Epithelial cell of esophagus (primary cell): ENCODE data around the gene OR8J3.
"Not testable (repeated sequence)": the region's sequence is repeated elsewhere in the genome, so short reads cannot be mapped to it uniquely, and the experiment has no call there.

Experiments
- DNase-seq: peaks from one replicate; pipeline ENCODE4 v3.0.0; 2010; ENCODE audit warnings: low read depth
- H3K4me3 ChIP-seq: 2 replicates; pipeline ENCODE4 v1.5.1; 2011; ENCODE audit warnings: mild to moderate bottlenecking, low read length, control low read depth
- TF ChIP-seq, protein P1 (sequence below): IDR thresholded peaks from 2 replicates; pipeline ENCODE4 v1.5.1; 2011; ENCODE audit warnings: low read depth, mild to moderate bottlenecking, low read length, control low read depth, inconsistent platforms; ENCODE audit not compliant: insufficient read depth; ENCODE audit errors: missing control alignments

Gene OR8J3

GRCh38 chr11:56152333-56152732, 12.3 kb upstream of the OR8J3 start:
- TF ChIP-seq, protein P1, sequence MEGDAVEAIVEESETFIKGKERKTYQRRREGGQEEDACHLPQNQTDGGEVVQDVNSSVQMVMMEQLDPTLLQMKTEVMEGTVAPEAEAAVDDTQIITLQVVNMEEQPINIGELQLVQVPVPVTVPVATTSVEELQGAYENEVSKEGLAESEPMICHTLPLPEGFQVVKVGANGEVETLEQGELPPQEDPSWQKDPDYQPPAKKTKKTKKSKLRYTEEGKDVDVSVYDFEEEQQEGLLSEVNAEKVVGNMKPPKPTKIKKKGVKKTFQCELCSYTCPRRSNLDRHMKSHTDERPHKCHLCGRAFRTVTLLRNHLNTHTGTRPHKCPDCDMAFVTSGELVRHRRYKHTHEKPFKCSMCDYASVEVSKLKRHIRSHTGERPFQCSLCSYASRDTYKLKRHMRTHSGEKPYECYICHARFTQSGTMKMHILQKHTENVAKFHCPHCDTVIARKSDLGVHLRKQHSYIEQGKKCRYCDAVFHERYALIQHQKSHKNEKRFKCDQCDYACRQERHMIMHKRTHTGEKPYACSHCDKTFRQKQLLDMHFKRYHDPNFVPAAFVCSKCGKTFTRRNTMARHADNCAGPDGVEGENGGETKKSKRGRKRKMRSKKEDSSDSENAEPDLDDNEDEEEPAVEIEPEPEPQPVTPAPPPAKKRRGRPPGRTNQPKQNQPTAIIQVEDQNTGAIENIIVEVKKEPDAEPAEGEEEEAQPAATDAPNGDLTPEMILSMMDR: no peak
- no peak for DNase-seq
- no peak overlapping the region for H3K4me3 ChIP-seq

- no peak overlapping the region for H3K4me3 ChIP-seq
- TF ChIP-seq, protein P1: no peak
- no peak for DNase-seq
Observed at GRCh38 chr11:56151376-56151775, 11.4 kb upstream of the OR8J3 start.

DNA sequence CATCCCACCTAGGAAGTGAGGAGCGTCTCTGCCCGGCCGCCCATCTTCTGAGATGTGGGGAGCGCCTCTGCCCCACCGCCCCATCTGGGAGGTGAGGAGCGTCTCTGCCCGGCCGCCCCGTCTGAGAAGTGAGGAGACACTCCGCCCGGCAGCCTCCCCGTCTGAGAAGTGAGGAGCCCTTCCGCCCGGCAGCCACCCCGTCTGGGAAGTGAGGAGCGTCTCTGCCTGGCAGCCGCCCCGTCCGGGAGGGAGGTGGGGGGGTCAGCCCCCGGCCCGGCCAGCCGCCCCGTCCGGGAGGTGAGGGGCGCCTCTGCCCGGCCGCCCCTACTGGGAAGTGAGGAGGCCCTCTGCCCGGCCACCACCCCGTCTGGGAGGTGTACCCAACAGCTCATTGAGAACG, 3.7 kb upstream of the OR8J3 start:
- H3K4me3 ChIP-seq, DNase-seq: not testable (repeated sequence)

DNA sequence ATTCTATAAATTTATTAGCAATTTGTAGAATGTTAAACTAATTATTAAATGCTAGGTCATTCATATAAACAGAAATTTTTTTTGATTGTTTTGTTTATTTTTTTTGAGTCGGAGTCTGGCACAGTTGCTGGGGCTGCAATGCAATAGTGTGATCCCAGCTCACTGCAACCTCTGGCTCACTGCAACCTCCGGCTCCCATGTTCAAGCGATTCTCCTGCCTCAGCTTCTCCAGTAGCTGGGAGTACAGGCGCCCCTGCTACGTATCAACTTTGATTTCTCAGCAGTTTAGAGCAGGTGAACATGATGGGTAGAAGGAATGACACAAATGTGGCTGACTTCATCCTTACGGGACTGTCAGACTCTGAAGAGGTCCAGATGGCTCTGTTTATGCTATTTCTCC, 17.9 kb downstream of the OR8J3 start, which contains the start of gene OR8H3:
TSS of gene OR8H3 (plus strand) at position 301 of the 400 bp plus-strand sequence. CDS start at position 301, 0 bp downstream.
- no peak for DNase-seq
- TF ChIP-seq, protein P1: no peak
- H3K4me3 ChIP-seq: no peak within 1 kb of the TSS

GRCh38 chr11:56103210-56103737, 36.7 kb downstream of the OR8J3 start, which contains the start of gene OR8H2:
Gene OR8H2 (plus strand): TSS chr11:56103687. CDS start chr11:56105043, 1,356 bp downstream.
- TF ChIP-seq, protein P1: no peak
- H3K4me3 ChIP-seq: no peak within 1 kb of the TSS
- no peak for DNase-seq

DNA sequence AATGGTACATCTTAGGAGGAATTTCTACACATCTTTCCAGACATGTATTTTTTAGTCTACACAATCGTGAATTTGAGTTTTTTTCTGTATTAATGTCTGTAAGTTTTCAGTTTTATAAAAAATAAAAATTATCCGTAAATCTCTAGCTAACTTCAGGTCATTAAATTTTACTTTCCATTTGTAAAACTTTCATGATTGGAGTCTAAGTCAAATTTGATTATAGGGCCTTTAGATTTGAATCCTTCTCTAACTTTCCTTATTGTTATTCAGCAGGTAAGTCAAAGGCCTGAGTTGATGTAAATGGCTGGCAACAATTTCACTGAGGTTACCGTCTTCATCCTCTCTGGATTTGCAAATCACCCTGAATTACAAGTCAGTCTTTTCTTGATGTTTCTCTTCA, 47.0 kb downstream of the OR8J3 start, which contains the start of gene OR8I2:
TSS of gene OR8I2 (plus strand) at position 301 of the 400 bp plus-strand sequence. CDS start at position 301, 0 bp downstream.
- TF ChIP-seq, protein P1: no peak
- no peak for DNase-seq
- H3K4me3 ChIP-seq: no peak within 1 kb of the TSS

- H3K4me3 ChIP-seq: no peak overlapping the region
- TF ChIP-seq, protein P1: no peak
- no peak for DNase-seq
Observed at GRCh38 chr11:56089697-56090096, 50.3 kb downstream of the OR8J3 start.
